ENCODE measurements around the gene NCAPD2. TPM values are rescaled to one million over a fixed set of nuclear protein-coding genes. Genes with fewer than 3 reads are reported as not detected.
"Not testable (repeated sequence)": the region's sequence is repeated elsewhere in the genome, so short reads cannot be mapped to it uniquely, and the experiment has no call there.

Gene NCAPD2
- polyA plus RNA-seq, 5 donors, result 51.0 to 88.5 (median 61.7) TPM

GRCh38 chr12:6492838-6493496 is 935 bp upstream of the NCAPD2 start, which contains the start of gene MRPL51:
MRPL51 (minus strand) TSS chr12:6493262; CDS start chr12:6493136, 126 bp downstream.
- DNase-seq, result peak; percentile 92 to 95

GRCh38 chr12:6494258-6494743 is 399 bp downstream of the NCAPD2 start:
- DNase-seq, result no peak

GRCh38 chr12:6494968-6495367 is 1.1 kb downstream of the NCAPD2 start:
- no peak for DNase-seq

GRCh38 chr12:6497291-6497690 is 3.4 kb downstream of the NCAPD2 start:
- DNase-seq, result not testable (repeated sequence)

- DNase-seq, result no peak
These were observed 6.6 kb downstream of the NCAPD2 start for GRCh38 chr12:6500466-6500865.

GRCh38 chr12:6507102-6507998 is 13.4 kb downstream of the NCAPD2 start:
- no peak for DNase-seq

GRCh38 chr12:6508087-6508486 is 14.2 kb downstream of the NCAPD2 start:
- no peak for DNase-seq

- no peak for DNase-seq
These were observed 26.3 kb downstream of the NCAPD2 start for GRCh38 chr12:6520186-6520585.

- no peak for DNase-seq
These were observed 28.3 kb downstream of the NCAPD2 start for GRCh38 chr12:6522193-6522592.

- no peak for DNase-seq
These were observed 29.8 kb downstream of the NCAPD2 start for GRCh38 chr12:6523708-6524107.

GRCh38 chr12:6524648-6525047 is 30.7 kb downstream of the NCAPD2 start:
- DNase-seq, result no peak

GRCh38 chr12:6526201-6526600 is 32.3 kb downstream of the NCAPD2 start:
- DNase-seq, result no peak

- no peak for DNase-seq
These were observed 33.0 kb downstream of the NCAPD2 start for GRCh38 chr12:6526766-6527525.

GRCh38 chr12:6527711-6528110 is 33.8 kb downstream of the NCAPD2 start:
- no peak for DNase-seq

- no peak for DNase-seq
These were observed 34.8 kb downstream of the NCAPD2 start for GRCh38 chr12:6528539-6529235.

GRCh38 chr12:6529291-6529737 is 35.4 kb downstream of the NCAPD2 start:
- DNase-seq, result no peak

GRCh38 chr12:6530576-6531260 is 36.8 kb downstream of the NCAPD2 start:
- no peak for DNase-seq

GRCh38 chr12:6532051-6532926 is 38.4 kb downstream of the NCAPD2 start:
- peak in 1 of 2 donors; percentile 42 for DNase-seq

- peak in 1 of 2 donors; percentile 72 for DNase-seq
These were observed 39.2 kb downstream of the NCAPD2 start for GRCh38 chr12:6532927-6533652.
